Measurements from ENCODE around the gene SMAP2.

The SMAP2 gene

GRCh38 chr1:40373323-40374283, at the start of gene SMAP2:
TSS of gene SMAP2 (plus strand) at chr1:40373727. CDS start at chr1:40374121, 394 bp downstream.
- TF ChIP-seq TAF1 (IDR thresholded peaks at IDR 0.05; ENCODE audit: low read depth) (peak; percentile 72; the same call in 1 of the 2 replicates), ZBTB7A (IDR thresholded peaks at IDR 0.05; ENCODE audit: low read depth) (peak; percentile 98), CREB1 (IDR thresholded peaks at IDR 0.05; ENCODE audit: low read depth) (no peak), RAD21 (IDR thresholded peaks at IDR 0.05; ENCODE audit: low read depth) (no peak), NFIC (IDR thresholded peaks at IDR 0.05) (no peak)

GRCh38 chr1:40332695-40333094, 40.8 kb upstream of the SMAP2 start:
- TF ChIP-seq ZBTB7A (IDR thresholded peaks at IDR 0.05; ENCODE audit: low read depth) (no peak), TCF12 (IDR thresholded peaks at IDR 0.05; ENCODE audit: low read depth) (no peak), EGR1 (IDR thresholded peaks at IDR 0.05) (no peak), CEBPB (IDR thresholded peaks at IDR 0.05) (no peak), YY1 (IDR thresholded peaks at IDR 0.05; ENCODE audit: low read depth) (no peak), FOXM1 (IDR thresholded peaks at IDR 0.05; ENCODE audit: borderline replicate concordance, low read depth) (no peak), NFIC (IDR thresholded peaks at IDR 0.05) (no peak), EP300 (IDR thresholded peaks at IDR 0.05; ENCODE audit: borderline replicate concordance) (no peak), REST (IDR thresholded peaks at IDR 0.05; ENCODE audit: low read depth) (no peak), TEAD4 (IDR thresholded peaks at IDR 0.05) (no peak), CREB1 (IDR thresholded peaks at IDR 0.05; ENCODE audit: low read depth) (no peak)
- TF ChIP-seq, protein P1, sequence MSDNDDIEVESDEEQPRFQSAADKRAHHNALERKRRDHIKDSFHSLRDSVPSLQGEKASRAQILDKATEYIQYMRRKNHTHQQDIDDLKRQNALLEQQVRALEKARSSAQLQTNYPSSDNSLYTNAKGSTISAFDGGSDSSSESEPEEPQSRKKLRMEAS (IDR thresholded peaks at IDR 0.05): no peak

DNA sequence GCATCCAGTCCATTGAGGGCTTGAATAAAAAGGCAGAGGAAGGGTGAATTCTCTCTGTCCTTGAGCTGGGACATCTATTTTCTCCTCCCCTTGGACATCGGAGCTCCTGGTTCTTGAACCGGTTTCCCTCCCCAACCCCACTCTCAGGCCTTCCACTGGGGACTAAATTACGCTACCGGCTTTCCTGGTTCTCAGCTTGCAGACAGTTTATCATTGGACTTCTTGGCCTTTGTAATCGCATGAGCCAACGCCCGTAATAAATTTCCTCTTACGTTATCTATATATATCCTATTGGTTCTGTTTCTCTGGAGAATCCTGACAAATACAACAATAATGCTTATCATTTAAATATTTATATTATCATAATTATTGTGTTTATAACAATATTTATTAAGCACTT, 36.1 kb upstream of the SMAP2 start:
- TF ChIP-seq EGR1 (IDR thresholded peaks at IDR 0.05) (no peak), USF1 (IDR thresholded peaks at IDR 0.05) (no peak), FOXM1 (IDR thresholded peaks at IDR 0.05; ENCODE audit: borderline replicate concordance, low read depth) (no peak)

- TF ChIP-seq CEBPB (IDR thresholded peaks at IDR 0.05) (peak; percentile 61), RAD21 (IDR thresholded peaks at IDR 0.05; ENCODE audit: low read depth) (peak; percentile 100), NFIC (IDR thresholded peaks at IDR 0.05) (no peak), TEAD4 (IDR thresholded peaks at IDR 0.05) (no peak), ZBTB7A (IDR thresholded peaks at IDR 0.05; ENCODE audit: low read depth) (no peak), TAF1 (IDR thresholded peaks at IDR 0.05; ENCODE audit: low read depth) (no peak), CREB1 (IDR thresholded peaks at IDR 0.05; ENCODE audit: low read depth) (no peak)
- TF ChIP-seq, protein P1 (IDR thresholded peaks at IDR 0.05): no peak
Measured at GRCh38 chr1:40338745-40339419, 34.6 kb upstream of the SMAP2 start.

- TF ChIP-seq TAF1 (IDR thresholded peaks at IDR 0.05; ENCODE audit: low read depth) (no peak), EP300 (IDR thresholded peaks at IDR 0.05; ENCODE audit: borderline replicate concordance) (no peak), CREB1 (IDR thresholded peaks at IDR 0.05; ENCODE audit: low read depth) (no peak), CEBPB (IDR thresholded peaks at IDR 0.05) (no peak), ZBTB7A (IDR thresholded peaks at IDR 0.05; ENCODE audit: low read depth) (no peak), RAD21 (IDR thresholded peaks at IDR 0.05; ENCODE audit: low read depth) (no peak), NFIC (IDR thresholded peaks at IDR 0.05) (no peak), EGR1 (IDR thresholded peaks at IDR 0.05) (no peak), USF1 (IDR thresholded peaks at IDR 0.05) (no peak), FOXM1 (IDR thresholded peaks at IDR 0.05; ENCODE audit: borderline replicate concordance, low read depth) (no peak), YY1 (IDR thresholded peaks at IDR 0.05; ENCODE audit: low read depth) (no peak), TEAD4 (IDR thresholded peaks at IDR 0.05) (no peak)
Measured at GRCh38 chr1:40339420-40340323, 33.9 kb upstream of the SMAP2 start.

Measured in Ishikawa (cell line).